Mesenchymal stem cell (in vitro differentiated cells and primary cell): ENCODE results near the gene OSBPL1A.
A peak's percentile ranks its signal among the peaks of the same experiment; 100 is the strongest.

ENCODE experiments used
- DNase-seq: peaks from one replicate; pipeline ENCODE4 v3.0.0-alpha.2; 2013
- H2AFZ ChIP-seq: one replicate; pipeline ENCODE4 v1.6.1; 2013; ENCODE audit warnings: low read depth, mild to moderate bottlenecking, control low read depth, inconsistent platforms, low read length, moderate library complexity
- H2AK5ac ChIP-seq: 2 replicates; pipeline ENCODE4 v1.6.1; 2013; ENCODE audit warnings: low read length, moderate library complexity, mild to moderate bottlenecking, inconsistent platforms; ENCODE audit not compliant: severe bottlenecking
- H2BK120ac ChIP-seq: one replicate; pipeline ENCODE4 v1.6.1; 2013; ENCODE audit warnings: low read depth, mild to moderate bottlenecking, inconsistent platforms, low read length, moderate library complexity
- H2BK12ac ChIP-seq, 2 experiments: one replicate each; pipeline ENCODE4 v1.6.1; 2013; ENCODE audit warnings: inconsistent platforms in 2 of 2, low read length in 2 of 2, mild to moderate bottlenecking in 2 of 2, moderate library complexity in 2 of 2, control low read depth in 1 of 2
- H2BK15ac ChIP-seq: one replicate; pipeline ENCODE4 v1.6.1; 2013; ENCODE audit warnings: mild to moderate bottlenecking, low read depth, inconsistent platforms; ENCODE audit not compliant: poor library complexity, severe bottlenecking
- H2BK5ac ChIP-seq: 2 replicates; pipeline ENCODE4 v1.6.1; 2013; ENCODE audit warnings: low read depth, mild to moderate bottlenecking, low read length, control low read depth, inconsistent platforms; ENCODE audit not compliant: poor library complexity, severe bottlenecking
- H3K14ac ChIP-seq, 2 experiments: one replicate each; pipeline ENCODE4 v1.6.1; 2013; ENCODE audit warnings: inconsistent platforms in 2 of 2, low read length in 2 of 2, control low read depth in 1 of 2, mild to moderate bottlenecking in 1 of 2, moderate library complexity in 1 of 2
- H3K18ac ChIP-seq, 2 experiments: one replicate each; pipeline ENCODE4 v1.6.1; 2013; ENCODE audit warnings: inconsistent platforms in 2 of 2, low read length in 2 of 2, control low read depth in 1 of 2, low read depth in 1 of 2, mild to moderate bottlenecking in 1 of 2
- H3K23ac ChIP-seq, 2 experiments: one replicate each; pipeline ENCODE4 v1.6.1; 2013; ENCODE audit warnings: inconsistent platforms in 2 of 2, low read length in 2 of 2, mild to moderate bottlenecking in 2 of 2, moderate library complexity in 2 of 2, control low read depth in 1 of 2
- H3K27ac ChIP-seq: 2 replicates; pipeline ENCODE4 v1.5.1; 2013; ENCODE audit warnings: mild to moderate bottlenecking, moderate library complexity, low read length, control low read depth, inconsistent platforms; ENCODE audit not compliant: poor library complexity, severe bottlenecking
- H3K27me3 ChIP-seq, 2 experiments: 2 replicates each; pipeline versions ENCODE4 v1.6.1 to v1.7.0; 2013; ENCODE audit warnings: low read length in 2 of 2, mild to moderate bottlenecking in 2 of 2, moderate library complexity in 2 of 2, control low read depth in 1 of 2, inconsistent platforms in 1 of 2; ENCODE audit not compliant: control insufficient read depth in 1 of 2, insufficient read depth in 1 of 2
- H3K36me3 ChIP-seq, 2 experiments: 2 replicates each; pipeline versions ENCODE4 v1.6.1 to v1.7.0; 2013; ENCODE audit warnings: low read length in 2 of 2, control low read depth in 1 of 2, inconsistent platforms in 1 of 2, low read depth in 1 of 2, mild to moderate bottlenecking in 1 of 2; ENCODE audit not compliant: insufficient read depth in 2 of 2, control insufficient read depth in 1 of 2
- H3K4ac ChIP-seq, 2 experiments: one replicate each; pipeline ENCODE4 v1.6.1; 2013; ENCODE audit warnings: inconsistent platforms in 2 of 2, low read length in 2 of 2, mild to moderate bottlenecking in 2 of 2, moderate library complexity in 2 of 2, control low read depth in 1 of 2, low read depth in 1 of 2
- H3K4me1 ChIP-seq: 2 replicates; pipeline ENCODE4 v1.6.1; 2013; ENCODE audit warnings: low read depth, low read length, control low read depth; ENCODE audit not compliant: control insufficient read depth, insufficient read depth
- H3K4me2 ChIP-seq: 2 replicates; pipeline ENCODE4 v1.6.1; 2013; ENCODE audit warnings: low read length, mild to moderate bottlenecking, inconsistent platforms; ENCODE audit not compliant: poor library complexity, severe bottlenecking
- H3K4me3 ChIP-seq, 2 experiments: 2 replicates each; pipeline versions ENCODE4 v1.5.1 to v1.7.0; 2013; ENCODE audit warnings: low read length in 2 of 2, mild to moderate bottlenecking in 2 of 2, control low read depth in 1 of 2, low read depth in 1 of 2; ENCODE audit not compliant: insufficient read depth in 1 of 2
- H3K79me1 ChIP-seq: replicated peaks from 2 replicates; pipeline ENCODE4 v1.6.1; 2013; ENCODE audit warnings: mild to moderate bottlenecking, control low read depth, low read length, inconsistent platforms; ENCODE audit not compliant: poor library complexity, severe bottlenecking
- H3K9ac ChIP-seq: 2 replicates; pipeline ENCODE4 v1.7.0; 2013; ENCODE audit warnings: mild to moderate bottlenecking, low read length, moderate library complexity
- H3K9me3 ChIP-seq: 2 replicates; pipeline ENCODE4 v1.7.0; 2013; ENCODE audit warnings: mild to moderate bottlenecking, low read length; ENCODE audit not compliant: control insufficient read depth
- H4K8ac ChIP-seq: one replicate; pipeline ENCODE4 v1.6.1; 2013; ENCODE audit warnings: inconsistent platforms, mild to moderate bottlenecking, low read length, moderate library complexity
- H4K91ac ChIP-seq: one replicate; pipeline ENCODE4 v1.6.1; 2013; ENCODE audit warnings: mild to moderate bottlenecking, low read length, inconsistent platforms
- WGBS: methylation state at CpG from one replicate; pipeline ENCODE4 v1.1.7; 2013; ENCODE audit warnings: mixed read lengths; 5-methylcytosine and 5-hydroxymethylcytosine counted together

Gene OSBPL1A

DNA sequence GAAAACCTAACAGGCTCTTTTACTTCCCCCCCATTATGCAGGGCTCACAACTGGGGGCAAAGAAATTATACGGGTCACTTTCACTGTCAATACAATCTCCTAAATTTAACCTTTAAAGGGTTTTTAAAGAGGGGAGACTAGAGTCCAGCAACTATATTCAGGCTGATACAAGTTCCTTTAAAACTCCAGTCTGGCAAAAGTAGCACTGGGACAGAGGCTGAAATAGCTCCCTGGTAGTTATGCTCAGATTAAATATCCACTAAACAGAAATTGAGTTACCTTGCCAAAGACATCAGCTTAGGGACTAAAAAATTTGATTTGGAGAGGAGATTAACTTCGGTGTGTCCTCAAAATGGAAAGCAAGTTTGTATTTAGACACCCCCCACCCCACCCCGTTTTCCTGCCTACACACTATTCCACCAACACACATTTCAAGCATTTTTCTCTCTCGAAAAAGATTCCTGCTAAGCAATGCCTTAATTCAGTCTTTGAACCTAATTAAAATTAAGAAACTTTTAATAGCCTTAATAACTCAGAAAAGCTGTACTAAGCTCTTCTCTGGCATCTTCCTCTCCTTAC, 127.2 kb downstream of the OSBPL1A start:
- Histone ChIP-seq H2BK5ac (no peak overlapping the region), H2BK15ac (no peak overlapping the region), H3K9me3 (no peaks in the 10 kb centered on the region), H3K18ac (no peak overlapping the region), H3K27me3 (no peaks in the 10 kb centered on the region), H3K14ac (no peak overlapping the region), H2AK5ac (no peak overlapping the region), H3K4me3 (peak overlapping the region in 1 of 2 experiments; percentile 88), H3K4ac (no peak overlapping the region), H2AFZ (no peak overlapping the region), H3K36me3 (peaks cover 0 to 10% of the 10 kb centered on the region in 2 experiments), H3K4me2 (peak overlapping the region; percentile 94), H3K27ac (no peak overlapping the region), H3K4me1 (no peaks in the 10 kb centered on the region), H3K79me1 (peaks cover 15% of the 10 kb centered on the region), H3K9ac (peak overlapping the region; percentile 85), H2BK120ac (no peak overlapping the region), H4K91ac (no peak overlapping the region), H3K23ac (no peak overlapping the region), H2BK12ac (no peak overlapping the region), H4K8ac (no peak overlapping the region)
- DNase-seq: no peak
- 49% methylated on average over 3 of the region's 4 CpGs for WGBS

DNA sequence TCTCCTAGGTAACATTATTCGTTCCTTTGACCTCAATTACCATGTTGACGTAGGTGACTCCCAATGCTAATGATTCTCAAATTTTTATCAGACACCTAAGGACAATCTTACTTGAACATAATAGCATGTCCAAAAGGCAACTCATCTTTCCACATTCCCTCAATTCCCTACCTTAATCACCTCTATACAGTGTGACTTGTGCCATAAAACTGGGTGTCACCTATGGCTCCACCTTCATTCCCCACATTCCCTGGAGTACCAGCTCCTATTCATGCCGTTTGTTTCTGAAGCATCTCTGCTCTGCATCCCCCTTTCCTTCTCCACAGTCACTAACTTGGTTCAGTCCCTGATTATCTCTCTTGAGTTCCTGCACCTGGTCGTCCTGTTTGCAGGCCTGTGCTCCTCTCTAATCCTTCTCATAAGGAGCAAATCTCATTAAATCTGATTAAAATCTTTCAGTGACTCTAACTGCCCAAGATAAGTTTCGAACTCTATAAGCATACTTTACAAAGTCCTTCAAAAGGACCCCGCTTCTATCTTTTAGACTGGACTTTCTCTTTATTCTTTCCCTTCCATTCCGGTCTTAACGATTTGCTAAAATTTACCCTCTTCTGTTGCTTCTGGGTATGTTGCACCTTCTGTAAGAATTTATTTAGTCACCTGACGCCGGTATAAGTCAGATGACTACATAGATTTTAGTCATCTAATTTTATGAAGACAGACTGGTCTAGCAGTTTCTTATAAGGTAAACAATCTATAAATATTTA, 128.7 kb downstream of the OSBPL1A start:
- WGBS: 89% methylated on average over 8 of the region's 10 CpGs
- H3K4me3 ChIP-seq: no peak overlapping the region

GRCh38 chr18:24267878-24268277, 129.7 kb downstream of the OSBPL1A start:
- H4K8ac ChIP-seq: no peak overlapping the region
- no peak overlapping the region for H3K4me2 ChIP-seq
- H3K9me3 ChIP-seq: no peaks in the 10 kb centered on the region
- no peak overlapping the region for H3K4me3 ChIP-seq
- no peak overlapping the region for H2BK12ac ChIP-seq
- no peak overlapping the region for H3K23ac ChIP-seq
- H3K9ac ChIP-seq: no peak overlapping the region
- no peak overlapping the region for H4K91ac ChIP-seq
- H2AFZ ChIP-seq: no peak overlapping the region
- H2BK15ac ChIP-seq: no peak overlapping the region
- no peak overlapping the region for H3K18ac ChIP-seq
- no CpG with 5 or more reads among the region's 1 CpG for WGBS
- H3K79me1 ChIP-seq: peaks cover 18% of the 10 kb centered on the region
- no peak overlapping the region for H3K27ac ChIP-seq
- no peak overlapping the region for H2BK120ac ChIP-seq
- no peaks in the 10 kb centered on the region for H3K27me3 ChIP-seq
- peaks cover 0 to 11% of the 10 kb centered on the region in 2 experiments for H3K36me3 ChIP-seq
- no peaks in the 10 kb centered on the region for H3K4me1 ChIP-seq
- no peak overlapping the region for H3K4ac ChIP-seq
- DNase-seq: no peak
- no peak overlapping the region for H3K14ac ChIP-seq
- no peak overlapping the region for H2AK5ac ChIP-seq
- no peak overlapping the region for H2BK5ac ChIP-seq

More for the DNA sequence above, 128.7 kb downstream of the OSBPL1A start:
- H3K9me3 ChIP-seq: no peaks in the 10 kb centered on the region
- no peak overlapping the region for H2AK5ac ChIP-seq
- no peak overlapping the region for H2AFZ ChIP-seq
- H3K9ac ChIP-seq: no peak overlapping the region
- peaks cover 15% of the 10 kb centered on the region for H3K79me1 ChIP-seq
- no peak overlapping the region for H3K23ac ChIP-seq
- H3K27me3 ChIP-seq: no peaks in the 10 kb centered on the region
- DNase-seq: no peak
- H2BK120ac ChIP-seq: no peak overlapping the region
- no peak overlapping the region for H4K91ac ChIP-seq
- no peak overlapping the region for H4K8ac ChIP-seq
- no peak overlapping the region for H3K4me2 ChIP-seq
- peaks cover 0 to 11% of the 10 kb centered on the region in 2 experiments for H3K36me3 ChIP-seq
- H2BK12ac ChIP-seq: no peak overlapping the region
- H3K27ac ChIP-seq: no peak overlapping the region
- no peak overlapping the region for H2BK15ac ChIP-seq
- no peak overlapping the region for H3K14ac ChIP-seq
- no peak overlapping the region for H2BK5ac ChIP-seq
- H3K4me1 ChIP-seq: no peaks in the 10 kb centered on the region
- no peak overlapping the region for H3K18ac ChIP-seq
- no peak overlapping the region for H3K4ac ChIP-seq

DNA sequence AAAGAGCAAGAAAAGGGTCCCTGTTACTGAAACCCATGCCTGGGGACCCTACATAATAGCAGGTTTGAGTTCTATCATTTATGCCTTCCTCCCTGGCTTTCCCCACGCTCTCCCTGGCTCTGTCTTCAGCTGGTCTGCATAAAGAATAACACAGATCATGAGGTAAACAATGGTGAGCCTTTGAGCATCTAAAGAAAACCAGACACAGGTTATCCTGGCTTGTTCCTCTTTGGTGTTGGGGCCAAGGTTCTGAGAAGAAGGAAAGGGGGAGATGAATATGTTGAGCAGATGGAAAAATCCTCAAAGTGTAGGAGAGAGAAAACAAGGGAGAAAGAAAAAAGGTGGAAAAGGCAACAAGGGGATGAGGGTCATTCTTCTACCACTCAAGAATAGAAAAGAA, 131.5 kb downstream of the OSBPL1A start:
- Histone ChIP-seq H4K8ac (no peak overlapping the region), H2BK5ac (no peak overlapping the region), H2BK15ac (no peak overlapping the region), H2AK5ac (no peak overlapping the region), H3K18ac (no peak overlapping the region), H3K27ac (no peak overlapping the region), H3K79me1 (peaks cover 21% of the 10 kb centered on the region), H3K14ac (no peak overlapping the region), H3K36me3 (peaks cover 0 to 11% of the 10 kb centered on the region in 2 experiments), H3K27me3 (no peaks in the 10 kb centered on the region), H2BK120ac (no peak overlapping the region), H4K91ac (no peak overlapping the region), H3K9ac (no peak overlapping the region), H3K4me2 (no peak overlapping the region), H3K9me3 (no peaks in the 10 kb centered on the region), H3K4ac (no peak overlapping the region), H2AFZ (no peak overlapping the region), H3K4me1 (no peaks in the 10 kb centered on the region), H3K23ac (no peak overlapping the region), H2BK12ac (no peak overlapping the region), H3K4me3 (no peak overlapping the region)
- no peak for DNase-seq
- 73% methylated on average over 1 of the region's 1 CpG for WGBS
